CD4-positive, alpha-beta T cell treated with Interferon gamma for 1 hour (primary cell): Measurements from ENCODE around the gene SPDYE2B.
"Not testable (repeated sequence)": the region's sequence is repeated elsewhere in the genome, so short reads cannot be mapped to it uniquely, and the experiment has no call there.

Source experiments
- DNase-seq: peaks from one replicate; pipeline ENCODE4 v3.0.0-alpha.2; 2020

SPDYE2B gene

DNA sequence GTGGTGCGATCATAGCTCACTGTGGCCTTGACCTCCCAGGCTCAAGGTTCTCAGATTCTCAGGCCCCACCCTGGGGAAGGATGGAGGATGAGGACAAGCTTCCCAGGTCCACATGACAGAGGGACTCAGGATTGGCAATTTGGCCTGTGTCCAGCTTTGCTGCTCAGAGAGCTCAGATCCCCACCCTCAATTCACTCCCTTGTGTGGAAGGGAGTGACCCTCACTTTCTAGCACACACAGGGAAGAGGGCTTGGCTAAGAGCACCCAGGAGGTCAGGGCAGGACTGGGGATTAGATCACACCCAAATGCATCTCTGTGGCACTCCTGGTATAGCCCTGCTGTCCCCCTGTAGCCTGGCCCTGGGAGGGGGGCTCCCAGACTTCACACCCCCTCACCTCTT, 6.7 kb upstream of the SPDYE2B start:
- DNase-seq = not testable (repeated sequence)

DNA sequence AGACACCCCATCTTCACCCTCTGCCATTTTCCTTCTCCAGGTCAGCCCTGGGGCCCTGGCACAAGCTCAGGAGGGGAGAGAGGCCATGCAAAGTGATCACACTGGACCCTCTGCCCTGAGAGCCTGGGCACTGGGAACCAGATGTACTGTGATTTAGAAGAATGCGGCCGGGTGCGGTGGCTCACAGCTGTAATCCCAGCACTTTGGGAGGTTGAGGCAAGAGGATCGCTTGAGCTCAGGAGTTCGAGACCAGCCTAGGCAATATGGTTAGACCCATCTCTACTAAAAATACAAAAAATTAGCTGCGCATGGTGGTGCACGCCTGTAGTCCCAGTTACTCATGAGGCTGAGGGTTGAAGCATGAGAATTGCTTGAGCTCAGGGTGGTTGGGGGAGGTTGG, 2.3 kb upstream of the SPDYE2B start:
- DNase-seq = not testable (repeated sequence)

DNA sequence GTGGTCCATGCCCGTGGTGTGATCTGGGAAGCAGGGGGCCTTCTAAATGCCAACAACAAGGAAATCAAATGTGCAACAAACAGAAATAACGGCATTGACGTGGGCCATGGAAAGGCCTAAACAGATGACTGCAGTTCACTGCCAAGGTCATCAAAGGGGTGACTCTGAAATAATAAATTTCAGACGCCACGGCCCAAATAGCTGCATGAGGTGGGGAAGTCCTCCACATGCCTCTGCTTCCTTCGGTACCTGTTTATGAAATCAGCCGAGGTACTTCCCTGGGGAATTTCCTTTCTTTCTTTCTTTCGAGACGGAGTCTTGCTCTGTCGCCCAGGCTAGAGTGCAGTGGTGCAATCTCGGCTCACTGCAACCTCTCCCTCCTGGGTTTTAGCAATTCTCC, 14.6 kb downstream of the SPDYE2B start:
- not testable (repeated sequence) for DNase-seq

DNA sequence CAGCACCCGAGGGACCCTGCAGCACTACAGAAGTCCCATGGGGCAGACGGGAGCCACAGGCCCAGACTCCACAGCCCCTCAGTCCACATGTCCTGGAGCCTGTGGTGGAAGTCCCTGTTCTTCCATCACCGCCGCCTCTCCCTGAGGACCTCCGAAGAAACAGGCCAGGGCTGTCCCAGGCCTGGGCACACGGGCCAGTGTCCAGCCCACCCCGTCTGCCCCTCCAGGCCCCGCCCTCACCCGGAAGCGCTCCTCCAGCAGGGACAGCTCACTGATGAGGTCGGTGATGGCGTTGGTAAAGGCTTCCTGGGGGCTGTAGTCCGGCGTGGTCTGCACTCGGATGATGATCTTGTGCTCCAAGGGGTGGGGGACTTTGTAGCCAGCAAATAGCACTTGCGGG, 16.7 kb downstream of the SPDYE2B start:
- not testable (repeated sequence) for DNase-seq

DNA sequence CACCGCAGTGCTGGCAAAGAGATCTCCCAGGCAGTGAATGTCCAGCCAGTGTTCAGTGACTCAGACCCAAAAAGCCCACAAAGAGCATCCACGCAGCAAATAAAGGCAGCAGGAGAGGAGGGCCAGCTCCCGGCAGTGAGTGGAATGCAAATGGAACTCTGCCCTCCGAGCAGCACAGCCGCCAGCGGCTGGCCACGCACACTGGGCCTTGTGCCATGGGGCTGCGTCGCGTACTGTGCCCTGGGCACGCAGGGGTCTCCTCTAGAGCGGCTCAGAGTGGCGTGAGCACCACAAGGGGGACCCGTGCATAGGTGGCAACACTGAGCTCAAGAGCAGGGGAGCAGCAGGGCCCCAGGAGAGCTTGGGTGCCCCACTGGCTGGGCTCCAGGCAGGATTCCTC, 17.4 kb downstream of the SPDYE2B start:
- DNase-seq = not testable (repeated sequence)

DNA sequence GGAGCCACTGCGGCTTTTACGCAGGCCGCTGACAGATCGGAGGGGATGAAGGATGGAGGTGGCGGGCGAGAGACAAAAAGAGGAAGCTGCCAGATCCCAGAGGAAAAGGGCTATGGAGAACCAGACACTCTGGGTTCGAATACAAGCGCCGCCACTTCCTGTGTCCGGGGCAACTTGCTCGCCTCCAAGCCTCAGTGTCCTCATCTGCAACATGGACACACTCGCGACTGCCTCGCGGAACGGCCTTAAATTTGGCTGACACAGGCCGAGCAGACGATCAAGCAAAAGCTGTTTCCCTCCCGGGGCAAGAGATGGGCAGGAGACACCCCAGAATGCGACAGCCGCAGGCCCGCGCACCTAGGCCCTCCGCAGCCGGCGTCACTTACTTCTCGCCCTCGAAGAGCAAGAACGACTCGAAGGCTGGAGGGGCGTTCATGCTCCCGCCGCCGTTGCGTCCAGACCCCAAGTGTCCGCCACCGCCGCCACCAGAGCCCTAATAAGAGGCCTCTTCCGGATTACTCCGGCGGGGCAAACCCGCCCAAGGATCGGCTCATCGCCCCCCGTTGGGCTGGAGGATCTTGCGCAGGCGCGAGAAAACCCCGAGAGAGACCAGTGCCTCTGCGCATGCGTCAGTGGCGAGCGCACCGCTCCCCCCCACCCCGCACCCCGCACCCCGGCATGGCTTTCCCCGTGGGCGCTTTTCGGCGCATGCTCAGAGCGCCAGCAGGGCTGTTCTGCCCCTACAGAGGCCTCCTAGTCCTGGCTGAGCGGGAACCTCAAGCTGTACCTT, 21.2 kb downstream of the SPDYE2B start, which contains the start of gene POLR2J2:
Gene POLR2J2, minus strand, starts transcription at position 498 of the 790 bp plus-strand sequence. Its CDS starts 62 bp downstream, at position 436.
- DNase-seq = not testable (repeated sequence)

DNA sequence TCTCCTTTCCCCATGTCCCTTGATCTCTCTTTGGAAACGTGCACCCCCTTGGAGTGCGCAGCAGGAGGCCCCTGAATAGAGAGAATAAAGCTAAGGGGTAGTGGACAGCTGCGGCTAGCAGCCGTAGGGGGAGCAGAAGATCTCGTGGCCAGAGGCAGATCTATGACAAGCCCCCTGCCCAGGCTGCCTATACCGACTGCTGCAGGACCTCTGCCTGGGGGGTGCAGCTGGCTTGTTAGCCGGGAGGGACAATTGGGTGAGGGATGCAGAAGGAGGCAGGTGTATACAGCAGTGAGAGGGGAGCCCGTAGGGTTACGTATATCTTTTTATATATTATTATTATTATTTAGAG, 21.8 kb downstream of the SPDYE2B start:
- DNase-seq = not testable (repeated sequence)

DNA sequence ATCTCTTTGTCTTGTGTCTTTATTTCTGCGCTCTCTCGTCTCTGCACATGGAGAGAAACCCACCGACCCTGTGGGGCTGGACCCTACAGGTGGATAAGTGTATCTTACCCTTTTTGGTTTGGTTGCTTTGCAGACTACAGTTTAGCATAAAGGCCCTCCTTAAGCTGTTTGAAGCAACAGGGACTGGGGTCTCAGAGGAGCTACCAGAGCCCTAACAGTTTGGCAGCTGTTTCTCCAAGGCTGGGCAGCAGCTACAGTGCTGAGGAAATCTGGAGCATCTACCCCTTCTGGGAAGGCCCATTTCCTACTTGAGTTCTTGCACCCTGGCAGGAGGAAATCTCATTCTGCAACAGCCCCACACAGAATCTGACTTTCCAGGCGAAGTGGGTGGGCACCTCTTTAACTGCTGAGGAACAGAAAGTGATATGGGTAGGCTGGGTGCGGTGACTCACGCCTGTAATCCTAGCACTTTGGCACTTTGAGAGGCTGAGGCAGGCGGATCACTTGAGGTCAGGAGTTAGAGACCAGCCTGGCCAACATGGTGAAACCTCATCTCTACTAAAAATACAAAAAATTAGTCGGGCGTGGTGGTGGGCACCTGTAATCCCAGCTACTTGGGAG, 23.4 kb downstream of the SPDYE2B start:
- not testable (repeated sequence) for DNase-seq

DNA sequence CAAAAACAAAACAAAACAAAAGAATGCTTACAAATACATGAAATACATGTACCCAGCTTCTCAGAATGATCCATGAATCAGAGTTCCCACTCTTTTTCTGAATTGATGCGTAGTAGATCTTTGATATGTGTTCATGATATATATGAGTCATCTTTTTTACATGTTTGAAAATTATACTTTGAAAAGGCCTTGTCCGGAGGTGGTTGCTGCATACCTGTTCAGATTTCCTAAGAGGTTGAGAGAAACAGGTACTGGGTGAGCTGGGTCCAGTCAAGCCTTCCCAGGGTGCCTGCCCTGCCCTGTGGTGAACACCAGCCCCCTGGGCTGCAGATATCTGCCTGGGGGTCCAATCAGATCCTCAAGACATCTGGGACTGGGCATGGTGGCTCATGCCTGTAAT, 25.4 kb downstream of the SPDYE2B start:
- not testable (repeated sequence) for DNase-seq

DNA sequence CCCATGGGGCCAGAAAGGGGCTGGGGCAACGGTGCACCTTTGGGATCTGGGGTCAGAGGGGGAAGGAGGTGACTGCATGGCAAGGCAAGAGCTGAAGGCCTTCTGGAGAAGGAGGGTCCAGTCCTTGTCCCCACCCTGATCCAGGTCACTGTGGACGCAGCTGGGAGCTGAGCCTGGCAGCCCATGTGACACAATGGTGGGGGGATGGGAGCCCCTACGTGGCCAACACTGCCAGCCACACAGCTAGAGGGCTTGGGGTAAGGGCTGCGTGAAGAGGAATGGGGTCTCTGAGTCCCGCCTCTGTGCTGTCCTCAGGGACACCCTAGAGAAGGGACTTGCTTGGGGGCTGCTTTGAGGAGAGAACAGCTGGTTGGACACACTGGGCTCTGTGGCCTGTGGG, 30.7 kb downstream of the SPDYE2B start:
- not testable (repeated sequence) for DNase-seq

DNA sequence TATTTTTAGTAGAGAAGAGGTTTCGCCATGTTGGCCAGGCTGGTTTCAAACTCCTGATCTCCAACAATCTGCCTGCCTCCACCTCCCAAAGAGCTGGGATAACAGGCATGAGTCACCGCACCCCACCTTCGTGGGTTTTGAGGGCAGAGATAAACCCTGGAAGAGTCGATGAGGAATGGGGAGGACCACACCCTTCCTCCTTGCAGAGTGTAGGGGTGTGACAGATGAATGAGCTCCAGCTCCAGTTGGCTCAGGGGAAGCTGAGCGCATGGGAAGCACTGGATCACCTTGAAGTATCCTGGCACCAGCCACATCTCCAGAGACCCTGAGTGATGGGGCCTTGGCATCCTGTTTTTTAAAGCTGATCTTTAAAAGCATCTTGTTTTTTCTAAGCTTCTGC, 32.4 kb downstream of the SPDYE2B start:
- not testable (repeated sequence) for DNase-seq

DNA sequence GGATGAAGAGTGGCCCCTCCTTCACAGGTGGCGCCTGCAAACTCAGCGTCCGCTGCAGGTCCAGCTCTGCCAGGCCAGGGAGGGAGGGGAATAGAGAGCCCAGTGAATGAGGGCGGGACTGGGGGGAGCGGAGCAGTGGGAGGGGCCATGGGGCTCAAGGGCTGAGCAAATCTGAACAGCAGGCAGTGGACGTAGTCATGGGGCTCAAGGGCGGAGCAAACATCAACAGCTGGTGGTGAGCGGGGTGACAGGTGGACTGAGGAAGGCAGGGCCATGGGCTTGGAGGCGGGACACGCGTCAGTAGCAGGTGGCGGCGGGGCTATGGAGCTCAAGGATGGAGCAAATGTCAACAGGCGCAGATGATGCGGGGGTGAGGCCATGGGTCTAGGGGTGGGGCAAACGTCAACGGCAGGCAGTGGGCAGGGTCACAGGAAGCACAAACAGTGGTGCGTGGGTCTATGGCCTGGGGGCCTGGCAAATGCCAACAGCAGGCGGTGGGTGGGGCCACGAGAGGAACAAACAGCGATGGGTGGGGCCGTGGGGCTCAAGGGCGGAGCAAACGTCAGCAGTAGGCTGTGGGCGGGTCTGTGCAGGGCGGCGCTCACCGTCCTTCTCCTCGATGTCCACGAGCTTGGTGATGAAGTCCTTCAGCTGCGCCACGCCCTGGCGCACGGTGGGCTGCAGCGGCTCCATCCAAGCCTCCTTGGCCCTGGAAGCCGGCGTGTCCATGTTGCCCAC, 38.3 kb downstream of the SPDYE2B start:
- DNase-seq = not testable (repeated sequence)

DNA sequence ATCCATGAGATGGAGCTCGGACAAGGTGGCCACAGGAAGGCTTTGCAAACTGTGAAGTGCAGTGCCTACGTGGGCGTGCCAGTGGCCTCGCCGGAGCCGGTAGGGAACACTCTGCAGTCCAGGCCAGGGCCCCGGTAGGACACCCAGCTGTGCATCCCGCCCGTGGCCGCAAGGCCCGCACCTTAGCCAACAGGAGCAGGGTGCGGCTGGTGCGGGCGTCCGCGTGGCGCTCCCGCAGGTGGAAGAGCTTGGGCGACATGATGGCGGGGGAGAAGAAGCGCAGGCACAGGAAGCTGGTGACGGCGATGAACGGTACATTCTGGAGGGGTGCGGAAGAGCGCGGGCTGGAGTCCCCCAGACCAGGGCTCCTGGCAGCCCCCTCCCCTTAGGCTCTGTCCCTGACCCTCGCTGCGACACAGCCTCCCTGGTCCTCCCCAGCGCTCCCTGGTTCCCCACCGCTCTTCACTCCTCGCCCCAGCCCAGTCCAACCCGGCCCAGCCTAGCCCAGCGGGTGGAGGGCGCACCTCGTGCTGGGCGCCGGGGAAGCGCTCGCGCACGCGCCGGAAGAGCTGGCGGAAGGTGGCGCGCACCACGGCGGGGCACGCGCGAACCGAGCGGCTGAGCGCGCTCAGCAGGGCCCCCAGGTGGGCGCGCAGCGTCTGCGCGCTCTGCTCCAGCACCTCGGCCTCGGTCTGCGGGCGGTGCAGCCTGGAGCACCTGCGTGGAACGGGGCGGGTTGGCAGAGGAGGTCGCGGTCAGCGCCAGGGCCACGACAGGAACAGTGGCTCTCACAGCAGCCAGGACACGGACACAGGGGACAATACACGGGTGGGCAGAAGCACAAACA, 39.5 kb downstream of the SPDYE2B start:
- DNase-seq = not testable (repeated sequence)

DNA sequence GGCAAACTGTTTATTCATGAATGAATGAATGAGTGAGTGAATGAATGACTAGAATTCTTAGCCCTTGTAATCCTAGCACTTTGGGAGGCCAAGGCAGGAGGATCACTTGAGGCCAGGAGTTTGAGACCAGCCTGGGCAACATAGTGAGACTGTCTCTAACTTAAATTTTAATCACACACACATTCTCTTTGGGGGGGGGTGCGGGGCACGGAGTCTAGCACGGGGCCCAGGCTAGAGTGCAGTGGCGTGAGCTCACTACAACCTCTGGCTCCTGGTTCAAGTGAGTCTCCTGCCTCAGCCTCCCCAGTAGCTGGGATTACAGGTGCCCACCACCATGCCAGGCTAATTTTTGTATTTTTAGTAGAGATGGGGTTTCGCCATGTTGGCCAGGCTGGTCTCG, 40.5 kb downstream of the SPDYE2B start:
- DNase-seq = not testable (repeated sequence)

DNA sequence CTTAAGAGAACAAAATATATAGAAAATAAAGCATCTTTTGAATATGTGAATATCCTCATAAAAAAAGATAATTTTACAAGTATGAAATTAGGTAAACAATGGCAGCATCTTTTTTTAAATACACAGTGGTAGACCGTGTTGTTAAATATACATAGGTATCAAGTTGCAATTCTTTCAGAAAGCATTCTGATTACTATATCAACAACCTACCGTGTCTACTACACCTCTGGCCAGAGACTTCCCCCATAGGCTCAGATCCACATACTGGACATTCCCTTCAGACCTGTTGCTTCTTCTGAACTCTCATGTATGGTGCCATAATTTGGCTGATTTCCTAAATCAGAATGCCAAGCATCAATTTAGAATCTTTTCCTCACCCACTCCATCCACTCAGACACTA, 43.9 kb downstream of the SPDYE2B start:
- DNase-seq = not testable (repeated sequence)

DNA sequence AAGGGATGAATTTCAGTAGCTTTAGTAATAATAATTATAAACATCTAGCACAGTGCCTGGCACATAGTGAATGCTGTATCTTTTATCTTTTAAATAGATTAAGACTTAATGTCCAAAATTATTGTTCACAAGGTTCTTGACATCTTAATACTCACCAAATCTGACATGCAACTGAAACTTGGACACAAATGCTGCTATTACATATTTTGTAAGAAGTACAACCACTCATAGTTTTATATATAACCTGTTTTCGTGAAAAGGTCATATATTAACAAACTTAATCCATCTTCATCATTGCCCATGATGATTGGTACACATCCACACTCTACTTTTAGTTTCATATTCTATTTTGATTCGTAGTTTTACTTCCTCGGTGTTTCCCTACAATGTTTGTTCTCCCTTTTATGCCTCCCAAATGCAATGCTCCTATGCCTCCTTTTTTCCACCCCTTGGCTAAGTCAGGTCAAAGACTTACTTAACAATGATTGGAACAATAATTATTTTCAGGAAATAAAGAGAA, 45.0 kb downstream of the SPDYE2B start:
- DNase-seq = not testable (repeated sequence)

DNA sequence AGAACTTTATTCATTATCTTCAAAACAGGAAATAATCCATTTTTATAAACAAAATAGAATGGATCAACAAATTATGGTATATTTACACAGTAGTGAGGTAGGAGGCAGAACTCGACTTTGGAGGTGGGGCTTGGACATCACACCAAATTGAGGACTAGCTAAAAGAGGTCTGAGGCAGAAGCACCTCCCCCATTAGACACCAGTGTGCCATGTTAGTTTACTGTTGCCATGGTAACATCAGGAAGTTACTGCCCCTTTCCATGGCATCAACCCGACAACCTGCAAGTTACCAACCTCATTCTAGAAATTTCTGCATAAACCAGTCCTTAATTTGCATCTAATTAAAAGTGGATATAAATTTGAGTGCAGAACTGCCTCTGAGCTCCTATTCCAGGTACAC, 45.9 kb downstream of the SPDYE2B start:
- DNase-seq = not testable (repeated sequence)

DNA sequence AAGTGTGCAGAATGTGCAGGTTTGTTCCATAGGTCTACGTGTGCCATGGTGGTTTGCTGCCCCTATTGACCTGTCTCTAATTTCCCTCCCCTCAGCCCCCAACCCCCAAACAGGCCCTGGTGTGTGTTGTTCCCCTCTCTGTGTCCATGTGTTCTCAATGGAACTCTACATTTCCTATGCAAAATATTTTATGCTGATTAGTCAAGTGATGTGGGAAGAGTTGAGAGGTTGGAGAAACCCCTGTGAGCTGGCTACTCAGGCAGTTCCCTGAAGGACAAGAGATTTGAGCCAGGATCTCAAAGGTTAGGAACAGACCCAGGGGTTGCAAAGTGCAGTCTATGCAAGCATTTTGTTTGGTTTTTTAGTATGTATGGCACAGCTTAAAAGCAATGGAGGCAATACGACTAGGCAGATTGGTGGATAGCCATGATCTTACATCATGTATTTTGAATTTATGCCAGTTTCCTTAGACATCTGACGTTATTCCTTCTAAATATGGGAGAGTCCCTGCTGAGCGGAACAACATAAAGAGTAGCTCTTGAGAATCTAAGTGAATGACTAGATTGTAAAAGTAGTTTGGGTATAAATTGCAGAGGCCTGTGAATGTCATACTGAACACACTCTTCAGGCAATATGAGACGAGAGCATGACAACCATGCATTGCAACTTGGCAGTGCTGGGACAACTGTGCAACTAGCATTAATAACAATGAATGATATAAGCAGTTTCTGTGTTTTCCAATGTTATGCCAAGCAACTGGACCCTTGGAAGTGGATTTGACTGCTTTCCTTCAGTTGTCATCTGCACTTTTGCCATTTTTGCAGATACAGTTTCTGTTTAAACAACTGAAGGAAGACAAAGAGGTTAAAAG, 47.8 kb downstream of the SPDYE2B start:
- not testable (repeated sequence) for DNase-seq

DNA sequence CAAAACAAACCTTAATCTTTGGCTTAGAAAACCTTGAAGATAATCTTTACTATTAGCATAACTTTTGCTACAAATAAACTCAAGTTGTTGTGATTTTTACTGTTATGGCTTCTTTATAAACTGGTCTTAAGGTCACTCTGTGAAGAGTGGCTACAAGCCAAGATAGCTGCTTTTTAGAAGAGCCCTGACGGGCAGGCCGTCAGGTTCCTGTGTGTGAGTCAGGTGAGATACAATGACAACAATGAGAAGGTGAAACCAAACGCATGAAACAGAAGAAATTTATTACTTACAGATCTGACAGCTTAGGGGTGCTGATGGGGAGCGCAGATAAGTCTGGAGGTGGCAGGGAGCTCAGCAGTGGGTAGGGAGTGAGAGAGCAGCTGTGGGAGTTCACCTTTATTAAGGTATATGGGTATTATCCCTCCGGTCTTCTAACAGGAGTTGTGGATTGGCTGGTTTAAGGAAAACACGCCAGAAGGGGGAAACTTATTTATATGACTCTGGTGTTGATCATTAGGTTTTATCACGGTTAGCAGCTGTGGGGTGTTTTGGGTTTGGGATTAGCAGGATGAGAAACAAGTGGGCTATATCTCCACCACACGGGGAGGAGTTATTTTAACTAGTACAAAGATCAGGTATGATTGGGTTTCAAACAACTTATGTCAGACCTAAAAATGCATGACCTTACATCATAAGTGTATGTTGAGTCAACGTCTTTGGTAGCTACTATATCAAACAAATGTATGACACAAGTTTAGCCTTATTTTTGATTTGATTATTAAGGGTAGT, 49.0 kb downstream of the SPDYE2B start:
- not testable (repeated sequence) for DNase-seq
